ENCODE results near the gene SMYD3.

DNA sequence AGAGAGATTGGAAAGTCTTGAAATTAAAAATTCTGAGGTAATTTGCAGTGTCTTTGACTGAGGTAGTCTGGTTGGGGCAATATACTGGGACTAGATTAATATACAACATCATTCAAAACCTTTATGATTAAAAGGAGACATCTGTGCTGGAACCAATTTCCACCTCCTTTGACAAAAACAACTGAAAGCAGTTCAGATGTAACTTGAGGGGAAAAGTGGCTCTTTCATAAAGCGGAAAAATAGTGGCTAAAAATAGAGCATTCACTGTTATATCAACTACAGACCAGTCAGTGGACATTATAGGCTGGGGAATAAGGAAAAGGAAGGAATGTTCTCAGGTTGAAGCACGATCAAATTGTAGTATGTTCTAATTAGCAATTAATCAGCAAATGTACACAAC, 635.9 kb downstream of the SMYD3 start:
- TF ChIP-seq, protein P1, sequence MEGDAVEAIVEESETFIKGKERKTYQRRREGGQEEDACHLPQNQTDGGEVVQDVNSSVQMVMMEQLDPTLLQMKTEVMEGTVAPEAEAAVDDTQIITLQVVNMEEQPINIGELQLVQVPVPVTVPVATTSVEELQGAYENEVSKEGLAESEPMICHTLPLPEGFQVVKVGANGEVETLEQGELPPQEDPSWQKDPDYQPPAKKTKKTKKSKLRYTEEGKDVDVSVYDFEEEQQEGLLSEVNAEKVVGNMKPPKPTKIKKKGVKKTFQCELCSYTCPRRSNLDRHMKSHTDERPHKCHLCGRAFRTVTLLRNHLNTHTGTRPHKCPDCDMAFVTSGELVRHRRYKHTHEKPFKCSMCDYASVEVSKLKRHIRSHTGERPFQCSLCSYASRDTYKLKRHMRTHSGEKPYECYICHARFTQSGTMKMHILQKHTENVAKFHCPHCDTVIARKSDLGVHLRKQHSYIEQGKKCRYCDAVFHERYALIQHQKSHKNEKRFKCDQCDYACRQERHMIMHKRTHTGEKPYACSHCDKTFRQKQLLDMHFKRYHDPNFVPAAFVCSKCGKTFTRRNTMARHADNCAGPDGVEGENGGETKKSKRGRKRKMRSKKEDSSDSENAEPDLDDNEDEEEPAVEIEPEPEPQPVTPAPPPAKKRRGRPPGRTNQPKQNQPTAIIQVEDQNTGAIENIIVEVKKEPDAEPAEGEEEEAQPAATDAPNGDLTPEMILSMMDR (IDR thresholded peaks at IDR 0.05; ENCODE audit: low read depth, low read length, poor library complexity, severe bottlenecking), result no peak
- no peak for TF ChIP-seq EZH2phosphoT487 (IDR thresholded peaks at IDR 0.05; ENCODE audit: borderline replicate concordance, low read length)

All from DOHH2 (cell line).